B cell (primary cell): ENCODE measurements around the gene CLVS2.

Source experiments
- CTCF ChIP-seq: fragments of 200-600 bp; IDR thresholded peaks from one replicate; pipeline ENCODE4 v1.8.0; 2022; ENCODE audit warnings: antibody characterized with exemption, mild to moderate bottlenecking
- EZH2 ChIP-seq: IDR thresholded peaks from 2 replicates; pipeline ENCODE4 v1.6.1; 2012; ENCODE audit warnings: borderline replicate concordance, low read depth, mild to moderate bottlenecking, moderate library complexity, low read length; ENCODE audit not compliant: insufficient read depth, poor library complexity, severe bottlenecking

- TF ChIP-seq CTCF: no peak
- no peak for TF ChIP-seq EZH2
Observed at GRCh38 chr6:122977180-122977579, 18.9 kb upstream of the CLVS2 start.
